ENCODE data around the gene ADAMTS4.

Gene ADAMTS4

GRCh38 chr1:161166669-161167548, 31.9 kb downstream of the ADAMTS4 start:
- peak overlapping the region; percentile 72 for H3K27ac ChIP-seq
- no peak for TF ChIP-seq CTCF (conservative IDR thresholded peaks at IDR 0.05)
- no peak for TF ChIP-seq ZFX (IDR thresholded peaks at IDR 0.05)

GRCh38 chr1:161165742-161166668, 32.8 kb downstream of the ADAMTS4 start, which contains the start of gene PPOX:
Gene PPOX (plus strand): TSS chr1:161166426. CDS start chr1:161166848, 422 bp downstream.
- TF ChIP-seq ZFX (IDR thresholded peaks at IDR 0.05) (0 out of 2 replicates have a peak, but pooled peaks have one; percentile 43), CTCF (conservative IDR thresholded peaks at IDR 0.05) (peak; percentile 57)
- peak within 1 kb of the TSS; percentile 72 for H3K27ac ChIP-seq

GRCh38 chr1:161164901-161165610, 33.8 kb downstream of the ADAMTS4 start:
- H3K27ac ChIP-seq = peak overlapping the region; percentile 72

GRCh38 chr1:161163793-161164192, 35.1 kb downstream of the ADAMTS4 start:
- no peak overlapping the region for H3K27ac ChIP-seq
- TF ChIP-seq CTCF (conservative IDR thresholded peaks at IDR 0.05) = no peak

More at GRCh38 chr1:161164901-161165610, 33.8 kb downstream of the ADAMTS4 start:
- TF ChIP-seq ZFX (IDR thresholded peaks at IDR 0.05) = no peak
- no peak for TF ChIP-seq CTCF (conservative IDR thresholded peaks at IDR 0.05)

GRCh38 chr1:161162806-161163205, 36.0 kb downstream of the ADAMTS4 start:
- TF ChIP-seq CTCF (conservative IDR thresholded peaks at IDR 0.05) (no peak), ZFX (IDR thresholded peaks at IDR 0.05) (no peak)
- H3K27ac ChIP-seq = no peak overlapping the region

GRCh38 chr1:161162052-161162451, 36.8 kb downstream of the ADAMTS4 start:
- TF ChIP-seq CTCF (conservative IDR thresholded peaks at IDR 0.05) (no peak), ZFX (IDR thresholded peaks at IDR 0.05) (no peak)
- H3K27ac ChIP-seq = no peak overlapping the region
